ELR (cell line): Measurements from ENCODE around the gene ACTR1B.
"Not testable (repeated sequence)": the region's sequence is repeated elsewhere in the genome, so short reads cannot be mapped to it uniquely, and the experiment has no call there.

Source experiments
- DNase-seq: peaks from one replicate; pipeline ENCODE4 v3.0.0-alpha.2; 2015; ENCODE audit warnings: low read depth

The ACTR1B gene

GRCh38 chr2:97663962-97664635 is at the start of gene ACTR1B:
Gene ACTR1B (minus strand): TSS chr2:97664044. CDS start chr2:97663890, 154 bp downstream.
- DNase-seq = peak; percentile 99

- no peak for DNase-seq
Observed at GRCh38 chr2:97712693-97713295, 49.0 kb upstream of the ACTR1B start.

DNA sequence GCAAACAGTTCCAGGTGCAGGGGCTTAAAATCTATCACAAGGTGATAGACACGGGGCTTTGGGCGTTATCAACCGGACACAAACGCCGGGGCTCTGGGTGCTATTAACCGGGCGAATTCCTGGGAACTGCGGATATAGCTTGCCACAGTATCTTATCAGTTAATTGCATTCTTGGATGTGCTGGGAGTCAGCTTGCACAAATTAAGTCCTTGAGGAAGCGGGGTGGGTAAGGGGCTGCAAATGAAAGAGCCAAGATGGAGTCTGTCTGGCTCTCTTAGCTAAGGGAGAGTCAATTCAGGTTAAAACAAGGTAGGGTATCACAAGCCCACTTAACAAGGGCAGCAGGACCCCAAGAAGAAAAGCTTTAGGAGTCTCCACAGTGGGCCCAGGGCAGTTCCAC is 48.3 kb upstream of the ACTR1B start:
- not testable (repeated sequence) for DNase-seq

- no peak for DNase-seq
Observed at GRCh38 chr2:97711394-97711711, 47.5 kb upstream of the ACTR1B start.

- no peak for DNase-seq
Observed at GRCh38 chr2:97708608-97709007, 44.8 kb upstream of the ACTR1B start.

DNA sequence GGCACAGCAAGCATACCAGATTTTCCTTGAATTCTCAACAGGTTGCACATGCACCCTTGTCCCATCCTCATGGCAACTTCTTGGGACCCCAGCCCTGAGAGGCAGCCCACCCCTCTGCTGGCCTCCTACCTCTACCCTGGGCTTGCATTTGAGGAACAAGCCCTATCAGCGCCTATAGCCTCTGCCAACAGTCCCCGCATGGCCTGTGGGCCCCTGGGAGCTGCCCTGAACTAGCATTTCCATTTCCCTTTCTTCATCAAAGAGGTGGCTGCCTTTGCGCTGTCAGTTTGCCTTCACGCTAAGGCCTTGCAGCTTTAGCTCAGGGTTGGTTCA is 44.2 kb upstream of the ACTR1B start:
- DNase-seq = no peak

DNA sequence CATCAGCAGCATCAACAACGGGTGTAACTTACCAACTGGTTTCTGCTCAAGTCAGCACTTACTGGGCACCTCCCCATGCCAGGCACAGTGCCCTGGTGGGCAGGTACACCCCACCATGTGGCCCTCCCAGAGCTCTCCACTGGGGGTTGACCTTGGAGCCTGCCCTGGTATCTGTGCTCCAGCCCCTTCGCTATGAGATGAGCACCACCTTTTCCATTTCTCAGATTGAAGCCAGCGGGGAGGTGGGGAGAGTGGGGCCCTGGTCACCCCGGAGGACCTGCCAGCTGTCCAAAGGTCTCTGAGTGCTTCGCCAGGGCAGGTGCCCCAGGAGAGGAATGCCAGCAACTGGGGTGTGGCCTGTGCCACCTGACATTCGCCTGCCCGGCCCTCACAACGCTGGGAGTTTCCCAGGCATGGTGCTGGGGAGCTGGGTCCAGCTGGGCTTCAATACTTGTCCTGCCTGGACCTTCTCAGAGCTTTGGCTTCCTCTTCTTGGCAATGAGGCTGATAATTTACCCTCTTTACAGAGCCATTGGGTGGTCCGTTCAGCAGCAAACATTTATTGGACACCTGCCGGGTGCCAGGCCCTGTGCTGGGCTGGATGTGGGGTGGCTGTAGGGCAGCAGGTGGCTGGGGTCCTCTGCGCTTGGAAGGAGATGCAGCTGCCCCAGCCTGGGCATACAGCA is 43.7 kb upstream of the ACTR1B start:
- no peak for DNase-seq

GRCh38 chr2:97706708-97707345 is 43.0 kb upstream of the ACTR1B start:
- DNase-seq = no peak

GRCh38 chr2:97706112-97706511 is 42.3 kb upstream of the ACTR1B start:
- no peak for DNase-seq

- no peak for DNase-seq
Observed at GRCh38 chr2:97704989-97705388, 41.1 kb upstream of the ACTR1B start.

DNA sequence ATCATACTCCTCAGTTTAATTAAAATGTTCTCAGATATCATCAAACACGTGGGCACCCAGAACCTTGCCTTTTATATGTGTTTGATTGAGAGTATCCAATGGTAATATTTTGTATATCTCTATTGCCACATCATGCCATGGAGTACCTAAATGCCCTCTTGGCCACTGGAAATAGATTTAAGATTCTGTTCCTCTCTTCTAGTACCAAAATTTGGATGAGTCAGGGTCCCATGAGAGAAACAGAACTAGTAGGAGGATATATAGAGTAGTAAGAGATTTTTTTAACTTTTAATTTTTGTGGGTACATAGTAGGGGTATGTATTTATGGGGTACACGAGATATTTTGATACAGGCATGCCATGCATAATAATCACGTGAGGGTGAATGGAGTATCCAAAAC is 39.9 kb upstream of the ACTR1B start:
- no peak for DNase-seq

DNA sequence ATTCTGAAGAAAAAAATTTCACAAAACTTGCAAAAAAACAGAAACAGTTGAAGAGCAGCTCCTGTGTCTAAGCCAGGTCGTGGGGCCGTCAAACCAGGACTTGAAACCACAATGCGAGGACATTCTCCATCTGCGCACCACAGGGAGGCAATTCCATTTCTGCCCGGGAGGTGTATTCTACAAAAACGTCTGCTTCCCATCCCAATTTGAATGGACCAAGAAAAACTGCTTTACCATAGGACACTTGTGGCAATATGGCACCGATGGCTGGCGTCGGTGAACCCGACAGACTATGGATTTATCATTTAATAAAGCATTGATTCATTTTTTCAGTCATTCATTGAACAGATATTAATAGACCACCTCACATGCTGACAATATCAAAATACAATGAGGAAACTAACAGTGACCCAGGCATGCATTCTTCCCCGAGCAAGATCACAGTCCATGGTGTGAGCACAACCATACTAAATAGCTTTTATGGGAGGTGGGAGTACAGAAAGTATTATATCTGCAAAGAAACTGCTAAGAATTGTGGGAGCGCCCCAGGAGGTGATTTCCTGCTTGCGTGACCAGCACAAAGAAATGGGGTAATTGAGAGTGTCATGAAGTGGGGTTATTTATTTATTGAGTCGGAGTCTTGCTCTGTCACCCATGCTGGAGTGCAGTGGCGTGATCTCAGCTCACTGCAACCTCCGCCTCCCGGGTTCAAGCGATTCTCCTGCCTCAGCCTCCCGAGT is 39.1 kb upstream of the ACTR1B start:
- DNase-seq = no peak

- no peak for DNase-seq
Observed at GRCh38 chr2:97701851-97702465, 38.1 kb upstream of the ACTR1B start.

DNA sequence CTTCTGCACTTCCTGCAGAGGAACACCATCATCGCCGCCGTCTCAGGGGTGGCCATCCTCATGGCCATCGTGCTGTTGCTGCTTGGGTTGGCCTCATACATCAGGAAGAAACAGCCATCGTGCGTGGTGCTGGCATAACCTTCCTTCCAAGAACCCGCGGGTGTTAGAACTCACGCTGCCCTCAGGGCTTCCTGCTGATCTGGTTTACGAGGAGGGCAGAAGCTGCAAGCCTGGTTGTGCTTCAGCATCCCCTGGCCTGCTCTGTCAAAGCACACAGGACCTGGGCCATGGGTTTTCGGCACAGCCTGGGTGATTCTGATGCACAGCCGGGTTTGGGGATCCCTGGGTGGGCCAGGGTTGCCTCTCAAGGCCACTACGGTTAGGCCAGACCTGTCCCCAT is 37.3 kb upstream of the ACTR1B start:
- no peak for DNase-seq

DNA sequence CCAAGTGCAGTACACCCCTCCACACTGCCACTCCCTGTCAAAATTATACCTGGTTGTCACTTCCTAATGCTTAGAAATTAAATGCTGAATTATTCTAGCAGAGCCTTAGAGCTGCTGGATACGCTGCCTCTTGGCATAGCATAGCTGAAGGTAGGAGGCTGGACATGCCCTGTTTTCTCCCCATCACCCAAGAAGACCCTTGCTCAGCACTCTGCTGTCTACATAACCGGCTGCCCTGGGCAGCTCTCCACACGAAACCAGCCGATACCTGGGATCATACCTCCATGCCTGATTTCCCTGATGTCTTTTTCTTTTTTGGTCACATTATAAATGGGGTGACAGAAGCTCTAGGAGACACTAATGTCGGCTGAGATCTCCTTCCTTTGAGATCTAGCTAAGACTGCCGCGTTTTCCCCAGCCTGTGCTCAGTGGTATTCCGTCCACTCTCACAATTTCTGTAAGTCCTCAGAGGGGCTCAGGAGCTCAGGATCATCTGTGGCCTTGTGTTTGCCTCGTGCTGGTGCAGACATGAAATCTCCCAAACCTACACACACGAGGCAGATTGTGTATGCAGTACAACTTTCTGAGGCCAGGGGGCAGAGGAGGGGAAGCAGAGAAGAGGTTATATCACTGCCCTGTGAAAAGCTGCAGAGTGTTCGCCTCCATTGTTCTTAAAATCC is 36.1 kb upstream of the ACTR1B start:
- DNase-seq = peak; percentile 68

GRCh38 chr2:97698530-97698929 is 34.7 kb upstream of the ACTR1B start:
- DNase-seq = no peak

DNA sequence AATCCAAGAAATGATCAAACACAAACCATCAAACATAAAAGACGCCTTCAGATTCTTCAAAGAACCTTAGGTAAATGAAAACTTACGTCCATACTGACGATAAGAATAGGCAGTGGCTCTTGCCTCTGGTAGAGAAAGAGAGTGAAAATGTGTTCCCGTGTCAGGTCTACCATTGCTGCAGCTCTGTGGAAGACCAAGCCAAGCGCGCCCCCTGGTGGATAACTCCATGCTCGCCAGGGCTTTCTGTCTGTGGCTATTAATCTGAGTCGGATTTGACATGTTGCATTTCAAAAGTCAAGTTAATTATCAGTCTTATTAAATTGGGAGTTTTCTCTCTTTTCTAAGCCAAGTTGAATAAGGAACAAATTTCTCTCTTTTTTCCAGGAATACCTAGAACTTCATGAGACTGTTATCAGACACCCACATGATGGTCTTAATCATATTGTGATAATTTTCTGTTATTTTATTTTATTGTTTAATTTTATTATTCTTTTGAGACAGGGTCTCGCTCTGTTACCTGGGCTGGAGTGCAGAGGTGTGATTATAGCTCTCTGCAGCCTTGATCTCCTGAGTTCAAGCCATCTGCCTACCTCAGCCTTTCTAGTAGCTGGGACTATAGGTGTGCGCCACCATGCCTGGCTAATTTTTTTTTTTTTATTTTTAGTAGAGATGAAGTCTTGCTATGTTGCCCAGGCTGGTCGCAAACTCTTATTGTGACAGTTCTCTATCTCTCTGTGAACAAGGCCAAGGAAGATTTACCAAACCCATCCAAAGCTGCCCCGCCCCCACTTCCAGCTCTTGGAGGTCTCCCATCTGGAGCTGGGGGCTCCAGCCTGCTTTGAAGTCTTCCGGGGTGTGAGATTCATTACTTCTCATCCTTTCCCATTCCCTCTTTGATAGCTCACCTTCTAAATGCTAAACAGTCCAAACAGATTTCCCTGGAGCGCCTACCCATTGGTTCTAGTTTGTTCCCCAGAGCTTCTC is 33.7 kb upstream of the ACTR1B start:
- DNase-seq = peak; percentile 83

DNA sequence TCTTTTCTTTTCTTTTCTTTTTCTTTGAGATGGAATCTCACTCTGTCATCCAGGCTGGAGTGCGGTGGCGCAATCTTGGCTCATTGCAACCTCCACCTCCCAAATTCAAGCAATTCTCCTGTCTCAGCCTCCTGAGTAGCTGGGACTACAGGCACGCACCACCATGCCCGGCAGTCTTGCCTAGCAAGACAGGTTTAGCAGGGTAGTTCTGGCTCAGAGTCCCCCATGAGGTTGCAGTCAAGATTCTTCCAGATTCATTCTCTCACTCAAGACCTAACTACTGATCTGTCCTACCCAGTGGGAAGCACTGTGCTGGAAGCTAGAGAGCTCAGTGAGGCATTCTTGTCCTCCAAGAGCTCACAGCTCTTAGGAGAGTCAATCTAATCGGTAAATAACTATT is 31.9 kb upstream of the ACTR1B start:
- DNase-seq = no peak

GRCh38 chr2:97693476-97693875 is 29.6 kb upstream of the ACTR1B start:
- DNase-seq = peak; percentile 54

GRCh38 chr2:97691166-97691565 is 27.3 kb upstream of the ACTR1B start:
- no peak for DNase-seq
